NCI-H446 (cell line): ENCODE measurements around the gene USH2A.
"Not testable (repeated sequence)": the region's sequence is repeated elsewhere in the genome, so short reads cannot be mapped to it uniquely, and the experiment has no call there.

Experiments used
- DNase-seq, 2 experiments: peaks; one replicate each; lab custom pipeline; 2025; lab: John Stamatoyannopoulos, UW

Gene USH2A

GRCh38 chr1:216201946-216202345 lies 221.3 kb downstream of the USH2A start:
- DNase-seq: no peak

GRCh38 chr1:216200941-216201340 lies 222.3 kb downstream of the USH2A start:
- no peak for DNase-seq

GRCh38 chr1:216194721-216195120 lies 228.5 kb downstream of the USH2A start:
- DNase-seq: peak in 1 of 2 experiments; percentile 6

GRCh38 chr1:216193839-216194443 lies 229.3 kb downstream of the USH2A start:
- peak in 1 of 2 experiments; percentile 37 for DNase-seq

- no peak for DNase-seq
Measured at GRCh38 chr1:216190438-216190837, 232.8 kb downstream of the USH2A start.

- DNase-seq: peak in 1 of 2 experiments; percentile 21
Measured at GRCh38 chr1:216186816-216187215, 236.4 kb downstream of the USH2A start.

- no peak for DNase-seq
Measured at GRCh38 chr1:216186141-216186540, 237.1 kb downstream of the USH2A start.

GRCh38 chr1:216184126-216184680 lies 239.0 kb downstream of the USH2A start:
- peak in 1 of 2 experiments; percentile 36 for DNase-seq

- peak; percentile 72 to 91 for DNase-seq
Measured at GRCh38 chr1:216183454-216183853, 239.8 kb downstream of the USH2A start.

- DNase-seq: peak; percentile 65 to 86
Measured at GRCh38 chr1:216183007-216183406, 240.2 kb downstream of the USH2A start.

GRCh38 chr1:216181590-216181989 lies 241.7 kb downstream of the USH2A start:
- no peak for DNase-seq

- DNase-seq: peak in 1 of 2 experiments; percentile 52
Measured at GRCh38 chr1:216178281-216178680, 245.0 kb downstream of the USH2A start.

GRCh38 chr1:216176970-216177369 lies 246.3 kb downstream of the USH2A start:
- peak in 1 of 2 experiments; percentile 15 for DNase-seq

GRCh38 chr1:216175714-216176113 lies 247.5 kb downstream of the USH2A start:
- DNase-seq: no peak

- peak; percentile 42 to 85 for DNase-seq
Measured at GRCh38 chr1:216173376-216173995, 249.8 kb downstream of the USH2A start.

- DNase-seq: no peak
Measured at GRCh38 chr1:216169351-216169750, 253.9 kb downstream of the USH2A start.

- DNase-seq: no peak
Measured at GRCh38 chr1:216168546-216168945, 254.7 kb downstream of the USH2A start.

- no peak for DNase-seq
Measured at GRCh38 chr1:216154063-216154462, 269.2 kb downstream of the USH2A start.

GRCh38 chr1:216153130-216153529 lies 270.1 kb downstream of the USH2A start:
- no peak for DNase-seq

- DNase-seq: not testable (repeated sequence)
Measured at GRCh38 chr1:216145451-216146018, 277.7 kb downstream of the USH2A start.

GRCh38 chr1:216144661-216145450 lies 278.4 kb downstream of the USH2A start:
- DNase-seq: no peak

- no peak for DNase-seq
Measured at GRCh38 chr1:216142921-216143320, 280.3 kb downstream of the USH2A start.
